Neuronal stem cell (in vitro differentiated cells): ENCODE measurements around the gene RNF11.
"Not testable (repeated sequence)": the region's sequence is repeated elsewhere in the genome, so short reads cannot be mapped to it uniquely, and the experiment has no call there.

ENCODE experiments used
- DNase-seq: peaks from one replicate; pipeline ENCODE4 v3.0.0-alpha.2; 2013; ENCODE audit warnings: low spot score
- H2AFZ ChIP-seq: one replicate; pipeline ENCODE4 v1.6.1; 2013; ENCODE audit warnings: mild to moderate bottlenecking, low read length, inconsistent platforms
- H2AK5ac ChIP-seq: 2 replicates; pipeline ENCODE4 v1.6.1; 2013; ENCODE audit warnings: low read depth, mild to moderate bottlenecking, inconsistent platforms, low read length, moderate library complexity, mixed read lengths
- H2BK120ac ChIP-seq: 2 replicates; pipeline ENCODE4 v1.6.1; 2013; ENCODE audit warnings: low read depth, mild to moderate bottlenecking, inconsistent platforms, low read length, moderate library complexity, mixed read lengths
- H2BK12ac ChIP-seq: one replicate; pipeline ENCODE4 v1.6.1; 2013; ENCODE audit warnings: low read length, inconsistent platforms
- H2BK15ac ChIP-seq: 2 replicates; pipeline ENCODE4 v1.6.1; 2013; ENCODE audit warnings: mild to moderate bottlenecking, low read length, inconsistent platforms, mixed read lengths
- H2BK5ac ChIP-seq: one replicate; pipeline ENCODE4 v1.6.1; 2013; ENCODE audit warnings: inconsistent platforms, mild to moderate bottlenecking, low read length, moderate library complexity
- H3K14ac ChIP-seq: one replicate; pipeline ENCODE4 v1.6.1; 2013; ENCODE audit warnings: low read length, inconsistent platforms
- H3K18ac ChIP-seq: 2 replicates; pipeline ENCODE4 v1.6.1; 2013; ENCODE audit warnings: low read length, inconsistent platforms
- H3K23ac ChIP-seq: 2 replicates; pipeline ENCODE4 v1.6.1; 2013; ENCODE audit warnings: low read depth, mild to moderate bottlenecking, mixed read lengths, low read length, inconsistent platforms; ENCODE audit not compliant: poor library complexity
- H3K27ac ChIP-seq: replicated peaks from 3 replicates; pipeline ENCODE4 v1.5.1; 2013; ENCODE audit warnings: low read length, inconsistent platforms
- H3K27me3 ChIP-seq, 3 experiments: 2 replicates each; pipeline ENCODE4 v1.6.1; 2013; ENCODE audit warnings: low read length in 3 of 3, mild to moderate bottlenecking in 2 of 3, inconsistent platforms in 1 of 3, low read depth in 1 of 3, mixed read lengths in 1 of 3, moderate library complexity in 1 of 3; ENCODE audit not compliant: control insufficient read depth in 3 of 3, insufficient read depth in 3 of 3
- H3K36me3 ChIP-seq, 2 donors: replicated peaks in 1 of 2; 2 replicates each; pipeline ENCODE4 v1.6.1; 2013; ENCODE audit warnings: low read length in 2 of 2; ENCODE audit not compliant: control insufficient read depth in 2 of 2, insufficient read depth in 2 of 2
- H3K4ac ChIP-seq: 2 replicates; pipeline ENCODE4 v1.6.1; 2013; ENCODE audit warnings: inconsistent platforms, mild to moderate bottlenecking, low read length, moderate library complexity
- H3K4me1 ChIP-seq, 2 donors: 1 replicate in 1 of 2; 2 replicates in 1 of 2; pipeline ENCODE4 v1.6.1; 2013; ENCODE audit warnings: low read length in 2 of 2, low read depth in 1 of 2; ENCODE audit not compliant: control insufficient read depth in 2 of 2, insufficient read depth in 1 of 2
- H3K4me2 ChIP-seq: one replicate; pipeline ENCODE4 v1.6.1; 2013; ENCODE audit warnings: mild to moderate bottlenecking, low read length, inconsistent platforms; ENCODE audit not compliant: insufficient read depth, poor library complexity, severe bottlenecking
- H3K4me3 ChIP-seq, 2 donors: 2 replicates each; pipeline ENCODE4 v1.5.1; 2013; ENCODE audit warnings: low read length in 2 of 2, mild to moderate bottlenecking in 2 of 2, inconsistent platforms in 1 of 2, moderate library complexity in 1 of 2
- H3K79me1 ChIP-seq: one replicate; pipeline ENCODE4 v1.6.1; 2013; ENCODE audit warnings: low read depth, mild to moderate bottlenecking, inconsistent platforms, low read length, moderate library complexity
- H3K9ac ChIP-seq: one replicate; pipeline ENCODE4 v1.6.1; 2013; ENCODE audit warnings: mild to moderate bottlenecking, low read depth, low read length, inconsistent platforms; ENCODE audit not compliant: poor library complexity
- H3K9me3 ChIP-seq, 2 donors: replicated peaks in 1 of 2; 2 replicates each; pipeline versions ENCODE3 to v1.6.1; 2013; ENCODE audit warnings: low read length in 2 of 2, mild to moderate bottlenecking in 2 of 2, inconsistent platforms in 1 of 2, low read depth in 1 of 2, mixed read lengths in 1 of 2, moderate library complexity in 1 of 2; ENCODE audit not compliant: control insufficient read depth in 2 of 2, insufficient read depth in 1 of 2
- H4K8ac ChIP-seq: one replicate; pipeline ENCODE4 v1.6.1; 2013; ENCODE audit warnings: low read depth, mild to moderate bottlenecking, inconsistent platforms, low read length, moderate library complexity
- H4K91ac ChIP-seq: one replicate; pipeline ENCODE4 v1.6.1; 2013; ENCODE audit warnings: low read length, low read depth, mild to moderate bottlenecking, inconsistent platforms; ENCODE audit not compliant: poor library complexity
- WGBS, 2 donors: extraction: QIAGEN DNeasy Blood & Tissue Kit; methylation state at CpG; one replicate each; pipeline ENCODE4 v1.1.7; 2013; ENCODE audit warnings: missing lambda C conversion rate in 2 of 2, mixed read lengths in 1 of 2; ENCODE audit not compliant: insufficient read length in 2 of 2, insufficient replicate concordance in 1 of 2; ENCODE audit errors: extremely low coverage in 2 of 2; 5-methylcytosine and 5-hydroxymethylcytosine counted together

The RNF11 gene

DNA sequence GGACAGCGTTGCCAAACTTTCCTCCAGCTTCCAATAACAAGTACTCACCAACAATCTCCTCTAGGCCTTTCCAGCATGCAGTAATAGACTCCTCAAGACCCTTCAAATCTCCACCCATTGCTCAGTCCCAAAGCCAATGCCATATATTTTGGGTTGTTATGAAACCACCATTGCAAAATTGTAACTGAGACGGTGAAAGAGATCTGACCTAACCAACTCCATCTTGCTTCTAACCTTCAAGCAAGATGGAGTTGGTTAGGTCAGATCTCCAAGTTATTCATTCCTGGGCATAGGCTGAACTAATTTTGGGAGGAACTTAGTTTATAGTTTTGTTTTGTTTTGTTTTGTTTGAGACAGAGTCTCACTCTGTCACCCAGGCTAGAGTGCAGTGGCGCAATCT, 14.5 kb upstream of the RNF11 start:
- H2BK15ac ChIP-seq, H3K4ac ChIP-seq, H2BK12ac ChIP-seq, H3K36me3 ChIP-seq, H3K23ac ChIP-seq, H4K91ac ChIP-seq, H3K79me1 ChIP-seq, H3K4me3 ChIP-seq, H4K8ac ChIP-seq, H3K14ac ChIP-seq, H2AFZ ChIP-seq, H3K4me2 ChIP-seq, H3K9me3 ChIP-seq, H3K9ac ChIP-seq, H3K27ac ChIP-seq, H2BK120ac ChIP-seq, H2AK5ac ChIP-seq, DNase-seq, H3K18ac ChIP-seq, H2BK5ac ChIP-seq, H3K4me1 ChIP-seq, H3K27me3 ChIP-seq: not testable (repeated sequence)
- no CpG with 5 or more reads among the region's 3 CpGs for WGBS, 2 donors

DNA sequence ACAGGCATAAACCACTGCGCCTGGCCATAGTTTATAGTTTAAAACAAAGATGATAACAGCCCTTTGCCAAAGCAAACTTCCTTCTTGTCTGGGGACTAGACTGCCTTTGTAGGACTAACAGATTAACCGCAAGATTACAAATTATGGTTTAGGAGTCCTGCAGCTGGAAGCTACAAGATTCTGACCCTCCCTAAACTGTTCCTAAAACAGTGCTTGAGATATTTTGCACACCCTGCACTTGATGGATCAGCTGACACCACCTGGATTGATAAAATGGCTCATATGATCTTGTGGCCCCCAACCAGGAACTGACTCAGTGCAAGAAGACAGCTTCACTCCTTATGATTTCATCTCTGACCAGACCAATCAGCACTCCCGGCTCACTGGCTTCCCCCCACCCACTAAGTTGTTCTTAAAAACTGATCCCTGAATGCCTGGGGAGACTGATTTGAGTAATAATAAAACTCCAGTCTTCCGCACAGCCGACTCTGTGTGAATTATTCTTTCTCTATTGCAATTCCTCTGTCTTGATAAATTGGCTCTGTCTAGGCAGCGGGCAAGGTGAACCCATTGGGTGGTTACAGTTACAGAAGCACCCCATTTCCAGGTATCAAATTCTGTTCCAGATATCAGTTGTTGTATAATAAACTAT, 13.8 kb upstream of the RNF11 start:
- H2BK120ac ChIP-seq, result no peak overlapping the region
- WGBS, 2 donors, result no CpG with 5 or more reads among the region's 6 CpGs
- no peak overlapping the region for H3K4ac ChIP-seq
- no peaks in the 10 kb centered on the region for H3K36me3 ChIP-seq
- no peak overlapping the region for H3K4me2 ChIP-seq
- H2AFZ ChIP-seq, result no peak overlapping the region
- H4K8ac ChIP-seq, result no peak overlapping the region
- no peak overlapping the region for H3K27ac ChIP-seq
- no peaks in the 10 kb centered on the region for H3K9me3 ChIP-seq
- H2BK5ac ChIP-seq, result no peak overlapping the region
- no peak overlapping the region for H3K9ac ChIP-seq
- no peaks in the 10 kb centered on the region for H3K4me1 ChIP-seq
- no peaks in the 10 kb centered on the region for H3K79me1 ChIP-seq
- DNase-seq, result no peak
- no peak overlapping the region for H3K18ac ChIP-seq
- no peak overlapping the region for H4K91ac ChIP-seq
- no peak overlapping the region for H2BK15ac ChIP-seq
- H3K14ac ChIP-seq, result no peak overlapping the region
- no peak overlapping the region for H3K4me3 ChIP-seq
- H3K23ac ChIP-seq, result no peak overlapping the region
- no peak overlapping the region for H2BK12ac ChIP-seq
- no peak overlapping the region for H2AK5ac ChIP-seq
- H3K27me3 ChIP-seq, result peaks cover 0 to 3% (median 0%) of the 10 kb centered on the region in 3 experiments

DNA sequence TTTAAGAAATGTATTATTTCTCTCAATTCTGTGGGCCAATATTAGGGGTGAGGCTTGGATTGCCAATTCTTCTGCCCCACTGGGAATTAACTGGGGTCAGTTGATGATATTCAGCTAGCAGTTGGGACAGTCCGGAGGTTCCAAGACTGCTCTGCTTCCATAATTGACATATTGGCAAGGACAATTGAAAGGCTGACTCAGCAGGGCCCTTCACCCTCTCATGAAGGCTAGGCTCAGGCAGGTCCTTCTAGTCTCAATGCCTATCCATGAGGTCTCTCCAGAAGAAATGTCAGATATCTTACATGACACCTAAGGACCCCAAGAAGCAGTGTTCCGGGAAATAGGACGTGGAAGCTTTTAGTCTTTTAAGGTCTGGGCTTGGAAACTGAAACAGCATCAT, 13.3 kb upstream of the RNF11 start:
- no peak overlapping the region for H2AFZ ChIP-seq
- no peak overlapping the region for H3K14ac ChIP-seq
- no peak for DNase-seq
- no peak overlapping the region for H3K23ac ChIP-seq
- H2AK5ac ChIP-seq, result no peak overlapping the region
- H3K18ac ChIP-seq, result no peak overlapping the region
- H2BK5ac ChIP-seq, result no peak overlapping the region
- H3K4ac ChIP-seq, result no peak overlapping the region
- no peak overlapping the region for H3K27ac ChIP-seq
- H2BK12ac ChIP-seq, result no peak overlapping the region
- no peak overlapping the region for H2BK120ac ChIP-seq
- H3K9ac ChIP-seq, result no peak overlapping the region
- no peak overlapping the region for H4K8ac ChIP-seq
- H3K4me1 ChIP-seq, result no peaks in the 10 kb centered on the region
- peaks cover 0 to 3% (median 0%) of the 10 kb centered on the region in 3 experiments for H3K27me3 ChIP-seq
- no peak overlapping the region for H4K91ac ChIP-seq
- WGBS, 2 donors, result no CpG with 5 or more reads among the region's 3 CpGs
- no peak overlapping the region for H3K4me2 ChIP-seq
- no peaks in the 10 kb centered on the region for H3K79me1 ChIP-seq
- H2BK15ac ChIP-seq, result no peak overlapping the region
- H3K4me3 ChIP-seq, result no peak overlapping the region
- no peaks in the 10 kb centered on the region for H3K36me3 ChIP-seq
- H3K9me3 ChIP-seq, result no peaks in the 10 kb centered on the region

DNA sequence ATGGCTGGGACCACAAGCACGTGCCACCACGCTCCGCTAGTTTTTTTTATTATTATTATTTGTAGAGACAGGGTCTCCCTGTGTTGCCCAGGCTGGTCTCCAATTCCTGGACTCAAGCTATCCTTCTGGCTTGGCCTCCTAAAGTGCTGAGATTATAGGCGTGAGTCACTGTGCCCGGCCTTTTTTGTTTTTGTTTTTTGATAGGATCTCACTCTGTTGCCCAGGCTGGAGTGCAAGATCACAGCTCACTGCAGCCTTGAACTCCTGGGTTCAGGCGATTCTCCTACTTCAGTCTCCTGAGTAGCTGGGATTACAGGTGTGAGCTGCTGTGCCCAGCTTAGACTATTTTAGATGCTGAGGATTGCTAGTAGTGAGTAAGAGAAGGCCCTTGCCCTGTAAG, 11.8 kb upstream of the RNF11 start:
- no CpG with 5 or more reads among the region's 6 CpGs for WGBS, 2 donors

More for the DNA sequence above, 11.8 kb upstream of the RNF11 start:
- Histone ChIP-seq H4K91ac (no peak overlapping the region), H3K4me3 (no peak overlapping the region), H3K27me3 (peaks cover 0 to 3% (median 0%) of the 10 kb centered on the region in 3 experiments), H3K36me3 (no peaks in the 10 kb centered on the region), H3K9ac (no peak overlapping the region), H2AK5ac (no peak overlapping the region), H3K18ac (no peak overlapping the region), H2BK15ac (no peak overlapping the region), H4K8ac (no peak overlapping the region), H3K79me1 (no peaks in the 10 kb centered on the region), H3K4ac (no peak overlapping the region), H2BK120ac (no peak overlapping the region), H3K9me3 (no peaks in the 10 kb centered on the region), H3K14ac (no peak overlapping the region), H2BK12ac (no peak overlapping the region), H3K4me2 (no peak overlapping the region), H2BK5ac (no peak overlapping the region), H3K23ac (no peak overlapping the region), H2AFZ (no peak overlapping the region), H3K27ac (no peak overlapping the region), H3K4me1 (no peaks in the 10 kb centered on the region)
- no peak for DNase-seq
